ENCODE measurements around the gene COL6A3.
"Not testable (repeated sequence)": the region's sequence is repeated elsewhere in the genome, so short reads cannot be mapped to it uniquely, and the experiment has no call there.

COL6A3 gene

DNA sequence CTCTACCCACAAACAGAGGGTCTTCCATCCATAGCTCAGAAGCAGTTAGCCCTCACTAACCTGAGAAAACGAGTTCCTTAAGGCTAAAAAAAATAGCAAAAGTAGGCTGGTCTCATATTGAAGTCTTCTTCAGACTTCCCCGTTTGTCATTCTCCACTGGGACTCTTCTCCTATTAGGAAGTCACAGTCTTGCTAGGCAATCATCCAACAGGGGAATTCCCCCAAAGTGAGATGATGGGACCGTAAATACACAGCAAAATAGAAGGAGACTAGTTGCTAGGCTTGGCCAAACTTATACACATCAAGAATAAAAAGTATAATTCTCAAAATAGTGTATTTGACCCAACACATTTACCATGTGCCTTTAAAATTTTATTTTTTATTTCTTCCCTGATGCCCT lies 34.3 kb downstream of the COL6A3 start:
- DNase-seq (ENCODE audit: low read depth) = no peak

DNA sequence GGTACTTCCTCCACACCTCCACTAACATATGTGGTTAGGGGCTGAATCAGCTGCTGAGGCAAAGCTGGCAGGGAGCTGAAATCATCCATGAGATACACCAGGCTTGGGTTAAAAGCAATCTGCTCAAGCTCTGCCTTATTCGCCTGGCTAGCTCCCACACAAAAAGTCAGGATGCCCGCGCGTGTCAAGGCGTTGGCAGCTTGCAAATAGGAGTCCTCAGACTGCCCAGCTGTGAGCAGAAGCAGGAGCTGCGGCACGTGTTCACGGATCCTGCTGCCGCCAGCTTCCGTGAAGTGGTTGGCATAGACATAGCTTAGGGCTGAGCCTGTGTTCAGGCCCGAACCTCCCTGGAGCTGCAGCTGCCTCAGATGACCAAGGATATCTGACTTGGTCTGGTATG lies 35.3 kb downstream of the COL6A3 start:
- no peak for DNase-seq (ENCODE audit: low read depth)

- no peak for DNase-seq (ENCODE audit: low read depth)
Observed at GRCh38 chr2:237374284-237375060, 39.5 kb downstream of the COL6A3 start.

GRCh38 chr2:237371856-237372255 lies 42.1 kb downstream of the COL6A3 start:
- DNase-seq (ENCODE audit: low read depth) = no peak

- DNase-seq (ENCODE audit: low read depth) = no peak
Observed at GRCh38 chr2:237365671-237366070, 48.3 kb downstream of the COL6A3 start.

GRCh38 chr2:237364655-237365054 lies 49.3 kb downstream of the COL6A3 start:
- DNase-seq (ENCODE audit: low read depth) = no peak

- DNase-seq (ENCODE audit: low read depth) = no peak
Observed at GRCh38 chr2:237361194-237362004, 52.6 kb downstream of the COL6A3 start.

DNA sequence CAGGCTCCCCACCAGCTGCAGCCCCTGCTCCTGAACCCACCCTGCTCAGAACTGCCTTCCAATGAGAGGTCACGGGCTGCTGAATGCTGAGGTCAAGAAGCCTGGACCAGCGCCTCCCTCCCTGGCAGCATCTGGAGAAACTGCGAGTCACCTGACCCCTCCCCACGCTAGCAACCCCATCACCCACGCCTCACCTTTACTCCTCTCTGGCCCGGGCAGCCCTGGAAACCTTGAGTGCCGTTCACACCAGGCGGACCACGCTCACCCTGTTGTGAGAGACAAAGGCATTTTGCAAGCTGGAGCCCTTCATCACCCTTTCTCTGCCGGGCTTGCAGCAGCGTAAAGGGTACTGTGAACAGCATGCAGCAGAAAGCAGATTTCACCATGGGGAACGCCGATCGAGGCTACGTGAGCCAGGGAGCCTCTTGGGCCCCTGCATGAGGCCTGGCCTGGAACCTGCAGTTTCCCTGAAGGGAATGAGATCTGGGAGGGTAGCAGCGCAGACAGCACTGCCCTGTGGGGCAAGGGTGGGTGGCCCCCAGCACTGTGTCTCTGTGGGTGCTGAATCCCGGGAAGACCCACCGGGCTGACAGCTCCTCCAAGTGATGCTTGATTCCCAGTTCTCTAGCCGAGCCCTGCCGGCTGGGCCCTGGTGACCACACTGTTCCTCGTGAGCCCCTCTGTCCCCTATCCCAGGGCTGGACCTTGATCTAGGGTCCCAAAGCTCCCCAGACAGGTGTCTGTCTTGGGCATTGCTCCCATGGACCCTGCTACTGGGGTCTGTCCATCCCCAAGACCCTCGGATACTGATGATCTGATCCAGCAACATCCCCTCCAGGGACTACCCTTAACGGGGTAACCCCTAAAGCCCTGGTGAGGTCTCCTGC lies 53.8 kb downstream of the COL6A3 start:
- DNase-seq (ENCODE audit: low read depth) = no peak

- DNase-seq (ENCODE audit: low read depth) = no peak
Observed at GRCh38 chr2:237359518-237359840, 54.5 kb downstream of the COL6A3 start.

DNA sequence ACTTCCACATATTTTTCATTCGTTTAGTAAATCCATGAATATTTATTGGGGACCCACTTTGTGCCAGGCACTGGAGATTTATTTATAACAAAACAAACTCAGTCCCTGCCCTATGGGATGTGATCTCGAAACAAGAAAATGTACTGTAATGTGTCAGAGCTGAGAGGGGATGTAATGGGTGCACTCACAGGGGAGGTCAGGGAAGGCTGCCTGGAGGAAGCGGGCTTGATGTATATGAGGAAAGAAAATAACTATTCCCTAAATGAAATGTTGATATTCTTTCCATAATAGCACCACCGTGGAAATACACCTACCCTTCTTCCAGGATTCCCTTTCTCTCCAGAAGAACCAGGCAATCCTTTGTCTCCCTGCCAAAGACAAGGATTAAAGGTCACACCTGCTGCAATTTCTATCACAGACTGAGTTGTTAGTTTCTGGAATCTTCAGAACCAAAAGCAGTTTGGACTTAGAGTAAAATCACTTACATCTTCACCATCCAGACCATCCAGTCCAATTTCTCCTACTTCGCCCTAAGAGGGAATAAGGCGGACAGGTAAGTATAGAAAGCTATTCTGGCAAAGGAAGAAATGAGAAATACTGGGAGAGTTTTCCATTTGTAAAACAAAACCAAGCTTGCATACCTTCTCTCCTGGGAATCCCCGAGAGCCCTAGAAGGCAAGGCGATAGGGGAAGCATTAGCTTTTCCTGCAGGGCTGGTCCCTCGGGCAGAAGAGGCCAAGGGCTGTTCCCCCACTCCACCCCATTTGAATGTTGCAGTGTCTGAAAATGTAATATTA lies 55.0 kb downstream of the COL6A3 start:
- no peak for DNase-seq (ENCODE audit: low read depth)

DNA sequence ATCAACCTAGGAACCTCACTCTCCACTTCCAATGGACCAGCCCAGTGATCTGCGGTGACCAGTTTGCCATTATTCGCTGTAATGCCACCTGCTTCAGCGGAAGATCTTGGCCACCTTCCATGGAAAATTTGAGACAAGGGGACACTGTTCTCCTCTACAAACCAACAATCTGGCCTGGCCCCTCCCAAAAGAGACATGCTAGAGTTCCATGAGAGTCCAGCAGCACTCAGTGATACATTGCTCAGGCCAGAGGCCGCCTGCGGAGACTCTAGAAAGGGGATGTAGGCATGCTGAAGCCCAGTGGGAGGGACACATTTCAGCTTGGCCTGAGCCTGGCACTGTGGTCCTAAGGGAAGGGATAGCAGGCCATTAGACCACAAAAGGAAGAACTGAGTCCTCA lies 58.3 kb downstream of the COL6A3 start:
- no peak for DNase-seq (ENCODE audit: low read depth)

GRCh38 chr2:237354892-237355291 lies 59.1 kb downstream of the COL6A3 start:
- no peak for DNase-seq (ENCODE audit: low read depth)

- DNase-seq (ENCODE audit: low read depth) = not testable (repeated sequence)
Observed at GRCh38 chr2:237354172-237354571, 59.8 kb downstream of the COL6A3 start.

- DNase-seq (ENCODE audit: low read depth) = no peak
Observed at GRCh38 chr2:237353215-237353614, 60.7 kb downstream of the COL6A3 start.

GRCh38 chr2:237352279-237352845 lies 61.6 kb downstream of the COL6A3 start:
- no peak for DNase-seq (ENCODE audit: low read depth)

GRCh38 chr2:237351796-237352195 lies 62.2 kb downstream of the COL6A3 start:
- no peak for DNase-seq (ENCODE audit: low read depth)

DNA sequence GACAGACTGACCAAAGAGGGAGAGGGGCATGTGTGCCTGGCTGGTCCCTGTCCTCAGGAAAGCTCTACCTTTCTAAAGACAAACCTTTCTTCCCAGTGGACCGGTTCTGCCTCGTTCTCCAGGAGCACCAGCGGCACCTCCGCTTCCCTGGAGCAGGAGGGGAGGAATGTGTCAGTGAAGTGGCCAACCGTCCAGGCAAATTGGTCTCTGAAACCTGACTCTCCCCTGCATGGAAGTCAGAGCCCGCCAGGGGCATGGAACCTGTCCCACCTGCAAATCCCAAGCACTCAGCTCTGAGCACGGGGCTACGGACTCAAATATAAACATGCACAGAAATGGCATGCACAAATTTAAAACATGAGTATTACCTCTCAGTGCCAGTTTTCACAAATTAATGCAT lies 62.9 kb downstream of the COL6A3 start:
- DNase-seq (ENCODE audit: low read depth) = no peak

DNA sequence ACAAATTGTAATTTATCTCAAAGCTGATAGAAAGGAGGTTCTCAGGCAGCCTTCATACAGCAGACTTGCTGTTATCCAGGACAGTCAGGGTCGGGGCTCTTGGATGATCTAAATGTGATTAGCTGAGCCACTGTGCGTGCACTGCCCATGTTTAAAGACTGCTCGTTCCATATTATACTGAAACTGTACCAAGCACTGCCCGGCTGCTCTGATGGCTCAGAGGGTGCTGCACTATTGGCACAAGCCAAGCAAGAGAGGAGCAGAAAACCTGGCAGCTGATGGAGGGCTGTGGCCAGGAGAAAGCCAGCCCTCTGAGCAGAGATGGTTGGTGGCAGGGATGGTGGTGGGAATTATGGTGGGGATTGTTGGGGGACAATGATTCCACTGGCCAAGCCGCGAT lies 63.4 kb downstream of the COL6A3 start:
- no peak for DNase-seq (ENCODE audit: low read depth)

- DNase-seq (ENCODE audit: low read depth) = no peak
Observed at GRCh38 chr2:237350070-237350469, 63.9 kb downstream of the COL6A3 start.

GRCh38 chr2:237348281-237348865 lies 65.6 kb downstream of the COL6A3 start:
- no peak for DNase-seq (ENCODE audit: low read depth)

All from stimulated activated CD8-positive, alpha-beta memory T cell treated with anti-CD3 and anti-CD28 coated beads, Interleukin-12 subunit alpha, Interleukin-12 subunit beta, amount 100 ng/mL, for 1 hour (primary cell).